Hair follicular keratinocyte (primary cell): ENCODE data around the gene TNN. TPM values are rescaled to one million over a fixed set of nuclear protein-coding genes. Genes with fewer than 3 reads are reported as not detected.

Experiments used
- total RNA-seq: library from RNA; depleted of rRNA; stranded (reverse); fragments of >200 nt; gene quantifications from 2 replicates; pipeline ENCODE4 v1.2.3, GENCODE V29; 2015

The TNN gene
- total RNA-seq: not detected in 2 replicates

GRCh38 chr1:175067362-175068106, at the start of gene TNN:
Gene TNN (plus strand): TSS chr1:175067833. CDS start chr1:175077419, 9,586 bp downstream.

GRCh38 chr1:175023043-175023921, 44.4 kb upstream of the TNN start, which contains the start of gene MRPS14:
Gene MRPS14 (minus strand): TSS chr1:175023425. CDS start chr1:175023408, 17 bp downstream.

GRCh38 chr1:175192630-175193526, 125.2 kb downstream of the TNN start, which contains the start of gene KIAA0040:
Gene KIAA0040 (minus strand): TSS chr1:175192776. CDS start chr1:175161013, 31,763 bp downstream.

Other genes starting within 250 kb of the TNN start
- gene CACYBP, start 67.9 kb upstream of the TNN start, total RNA-seq: 71.0 and 203 TPM in 2 replicates
- gene MRPS14, start 44.4 kb upstream of the TNN start, total RNA-seq: 16.9 and 20.1 TPM in 2 replicates
- gene KIAA0040, start 124.9 kb downstream of the TNN start, total RNA-seq: 39.3 and 54.7 TPM in 2 replicates